ENCODE data around the gene PNCK. TPM values are rescaled to one million over a fixed set of nuclear protein-coding genes. Genes with fewer than 3 reads are reported as not detected.

Gene PNCK
- total RNA-seq, 1 experiment from 2014 or later, result 0.84 TPM

DNA sequence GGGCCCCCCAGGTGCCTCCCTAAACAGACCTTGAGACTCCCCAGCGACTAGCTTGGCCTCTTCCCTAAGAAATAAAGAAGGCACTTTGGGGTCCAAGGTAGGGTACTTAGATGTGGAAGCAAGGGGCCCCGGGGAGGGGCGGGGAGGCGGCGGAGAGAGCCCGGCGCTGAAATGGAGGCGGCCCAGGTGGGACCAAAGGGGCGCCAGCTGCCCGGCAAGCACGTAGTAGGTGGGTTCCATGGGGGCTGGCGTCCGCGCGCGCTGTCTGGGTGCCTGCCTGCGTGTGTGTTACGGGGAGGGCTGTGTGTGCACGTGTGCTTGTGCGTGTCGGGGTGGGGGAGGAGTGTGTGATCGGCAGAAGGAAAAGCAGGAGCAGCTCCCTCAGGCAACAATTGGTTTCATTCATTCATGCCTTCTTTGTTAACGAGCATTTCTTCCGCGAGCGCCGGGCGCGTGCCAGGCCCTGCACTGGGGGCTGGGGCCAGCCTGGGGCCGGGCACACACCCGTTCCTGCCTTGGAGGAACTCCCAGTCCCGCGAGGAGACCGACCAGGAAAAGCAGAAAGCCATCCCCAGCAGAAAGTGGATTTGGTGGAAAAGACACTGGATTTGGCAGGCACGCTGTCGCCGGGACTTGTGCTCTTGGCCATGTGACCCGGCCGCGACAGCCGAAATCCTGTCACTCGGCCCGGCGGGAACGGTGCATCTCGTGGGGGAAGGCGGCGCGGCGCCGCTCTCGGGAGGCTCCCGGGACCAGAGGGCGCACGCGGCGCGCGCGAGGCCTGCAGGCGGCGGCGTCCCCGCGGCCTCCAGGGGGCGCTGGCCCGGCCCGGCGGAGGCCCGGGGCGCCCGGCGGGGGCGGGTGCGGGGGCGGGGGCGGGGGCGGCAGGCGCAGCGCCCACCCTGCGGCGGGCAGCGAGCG, 29.9 kb downstream of the PNCK start:
- H3K4me3 ChIP-seq (replicated peaks in 1 of 2; ENCODE audit: low read depth in 1 of 2, low read length in 2 of 2), result peak overlapping the region; percentile 16 to 21; a peak in 2 of 4 replicates
- no peaks in the 10 kb centered on the region for H4K20me1 ChIP-seq (ENCODE audit: insufficient read depth)
- H3K9me2 ChIP-seq (ENCODE audit: insufficient read depth), result no peaks in the 10 kb centered on the region
- H2AFZ ChIP-seq (ENCODE audit: low read depth, low read length, poor library complexity, severe bottlenecking), result no peak overlapping the region
- ATAC-seq (peak; percentile 72), DNase-seq (ENCODE audit: low read depth, low spot score) (no peak)
- RAD21 ChIA-PET (ENCODE audit: low non-redundant PET in 1 of 2, low total read pairs in 2 of 2, uncharacterized antibody in 2 of 2, unreplicated experiment in 2 of 2), result no interaction called here
- no peaks in the 10 kb centered on the region for H3K27me3 ChIP-seq (ENCODE audit: insufficient read depth, low read length)
- no peak overlapping the region for H3K27ac ChIP-seq (ENCODE audit: low read depth, low read length)
- intact Hi-C loops (cut with micrococcal nuclease), result no loop called here
- peak overlapping the region; percentile 43 for H3K9ac ChIP-seq (ENCODE audit: low read length)
- no peaks in the 10 kb centered on the region for H3K79me2 ChIP-seq (ENCODE audit: insufficient read depth, low read length)
- no peaks in the 10 kb centered on the region for H3K36me3 ChIP-seq (ENCODE audit: control insufficient read depth in 1 of 2, insufficient read depth in 2 of 2, low read length in 2 of 2)
- TF ChIP-seq TCF7L2 (IDR thresholded peaks at IDR 0.05; ENCODE audit: borderline replicate concordance, extremely low read depth, insufficient read depth, insufficient read length), result no peak
- TF ChIP-seq, protein P1, sequence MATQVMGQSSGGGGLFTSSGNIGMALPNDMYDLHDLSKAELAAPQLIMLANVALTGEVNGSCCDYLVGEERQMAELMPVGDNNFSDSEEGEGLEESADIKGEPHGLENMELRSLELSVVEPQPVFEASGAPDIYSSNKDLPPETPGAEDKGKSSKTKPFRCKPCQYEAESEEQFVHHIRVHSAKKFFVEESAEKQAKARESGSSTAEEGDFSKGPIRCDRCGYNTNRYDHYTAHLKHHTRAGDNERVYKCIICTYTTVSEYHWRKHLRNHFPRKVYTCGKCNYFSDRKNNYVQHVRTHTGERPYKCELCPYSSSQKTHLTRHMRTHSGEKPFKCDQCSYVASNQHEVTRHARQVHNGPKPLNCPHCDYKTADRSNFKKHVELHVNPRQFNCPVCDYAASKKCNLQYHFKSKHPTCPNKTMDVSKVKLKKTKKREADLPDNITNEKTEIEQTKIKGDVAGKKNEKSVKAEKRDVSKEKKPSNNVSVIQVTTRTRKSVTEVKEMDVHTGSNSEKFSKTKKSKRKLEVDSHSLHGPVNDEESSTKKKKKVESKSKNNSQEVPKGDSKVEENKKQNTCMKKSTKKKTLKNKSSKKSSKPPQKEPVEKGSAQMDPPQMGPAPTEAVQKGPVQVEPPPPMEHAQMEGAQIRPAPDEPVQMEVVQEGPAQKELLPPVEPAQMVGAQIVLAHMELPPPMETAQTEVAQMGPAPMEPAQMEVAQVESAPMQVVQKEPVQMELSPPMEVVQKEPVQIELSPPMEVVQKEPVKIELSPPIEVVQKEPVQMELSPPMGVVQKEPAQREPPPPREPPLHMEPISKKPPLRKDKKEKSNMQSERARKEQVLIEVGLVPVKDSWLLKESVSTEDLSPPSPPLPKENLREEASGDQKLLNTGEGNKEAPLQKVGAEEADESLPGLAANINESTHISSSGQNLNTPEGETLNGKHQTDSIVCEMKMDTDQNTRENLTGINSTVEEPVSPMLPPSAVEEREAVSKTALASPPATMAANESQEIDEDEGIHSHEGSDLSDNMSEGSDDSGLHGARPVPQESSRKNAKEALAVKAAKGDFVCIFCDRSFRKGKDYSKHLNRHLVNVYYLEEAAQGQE (IDR thresholded peaks at IDR 0.05; ENCODE audit: low read depth), result no peak
- TF ChIP-seq, protein P2, sequence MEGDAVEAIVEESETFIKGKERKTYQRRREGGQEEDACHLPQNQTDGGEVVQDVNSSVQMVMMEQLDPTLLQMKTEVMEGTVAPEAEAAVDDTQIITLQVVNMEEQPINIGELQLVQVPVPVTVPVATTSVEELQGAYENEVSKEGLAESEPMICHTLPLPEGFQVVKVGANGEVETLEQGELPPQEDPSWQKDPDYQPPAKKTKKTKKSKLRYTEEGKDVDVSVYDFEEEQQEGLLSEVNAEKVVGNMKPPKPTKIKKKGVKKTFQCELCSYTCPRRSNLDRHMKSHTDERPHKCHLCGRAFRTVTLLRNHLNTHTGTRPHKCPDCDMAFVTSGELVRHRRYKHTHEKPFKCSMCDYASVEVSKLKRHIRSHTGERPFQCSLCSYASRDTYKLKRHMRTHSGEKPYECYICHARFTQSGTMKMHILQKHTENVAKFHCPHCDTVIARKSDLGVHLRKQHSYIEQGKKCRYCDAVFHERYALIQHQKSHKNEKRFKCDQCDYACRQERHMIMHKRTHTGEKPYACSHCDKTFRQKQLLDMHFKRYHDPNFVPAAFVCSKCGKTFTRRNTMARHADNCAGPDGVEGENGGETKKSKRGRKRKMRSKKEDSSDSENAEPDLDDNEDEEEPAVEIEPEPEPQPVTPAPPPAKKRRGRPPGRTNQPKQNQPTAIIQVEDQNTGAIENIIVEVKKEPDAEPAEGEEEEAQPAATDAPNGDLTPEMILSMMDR (IDR thresholded peaks at IDR 0.05 in 2 of 3, conservative IDR thresholded peaks at IDR 0.05 in 1 of 3; ENCODE audit: borderline replicate concordance in 1 of 3, insufficient read depth in 1 of 3, low read depth in 2 of 3, low read length in 2 of 3), result 0 out of 6 replicates have a peak, but pooled peaks of 1 of the 3 experiments have one; percentile 3
- TF ChIP-seq CBX3 (IDR thresholded peaks at IDR 0.05; ENCODE audit: low read depth), result no peak
- peak overlapping the region; percentile 59 for H3K4me2 ChIP-seq (ENCODE audit: low read length)
- H3K4me1 ChIP-seq (ENCODE audit: control insufficient read depth in 1 of 2, insufficient read depth in 2 of 2, low read length in 2 of 2), result peaks cover 3 to 21% of the 10 kb centered on the region in 2 experiments; a peak in 2 of 4 replicates
- POLR2A ChIA-PET, result no interaction called here
- BruUV-seq (replicated peaks), result no TSS peak
- CTCF ChIA-PET, result no interaction called here
- no peaks in the 10 kb centered on the region for H3K9me3 ChIP-seq (ENCODE audit: control insufficient read depth in 1 of 2, insufficient read depth in 1 of 2, low read depth in 1 of 2, low read length in 2 of 2)
